ENCODE results near the gene HTR1B. TPM values are rescaled to one million over a fixed set of nuclear protein-coding genes. Genes with fewer than 3 reads are reported as not detected.

Gene HTR1B
- total and polyA plus RNA-seq, 9 of the 15 experiments (the other 6 are each of a cell fraction or from before 2014, with no cell fraction given) = not detected

DNA sequence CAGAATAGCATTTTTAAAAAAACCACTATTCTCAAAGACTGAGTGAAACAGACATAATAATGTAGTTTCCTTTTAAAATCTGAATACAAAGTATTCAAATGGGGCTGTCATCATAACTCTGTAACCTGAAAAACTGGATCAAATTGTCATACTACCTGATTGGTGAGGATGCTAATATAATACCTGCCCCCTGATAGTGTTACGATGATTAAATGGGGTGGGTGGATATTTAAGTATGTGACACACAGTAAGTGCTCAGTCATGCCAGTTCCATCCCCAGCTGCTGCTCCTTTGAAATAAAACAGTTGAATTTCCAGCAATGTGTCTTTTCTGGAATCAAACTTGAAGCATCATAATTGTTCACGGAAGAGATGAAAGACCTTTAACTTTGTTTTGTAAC lies 8.9 kb downstream of the HTR1B start:
- ChIA-PET POLR2A (no interaction called here), CTCF (ENCODE audit: low intra/inter-chr PET ratio) (no interaction called here)

GRCh38 chr6:77451466-77451865 lies 11.8 kb downstream of the HTR1B start:
- no peak for FAIRE-seq
- no peak overlapping the region for H3K27ac ChIP-seq (ENCODE audit: extremely low read depth, low read depth, low read length)
- in situ Hi-C loops (cut with MboI) = loop anchor here (25.0 kb wide), 1 partner anchor 1514 kb away; no protein-coding TSS in a partner anchor
- intact Hi-C loops (cut with micrococcal nuclease) = no loop called here
- H3K9me3 ChIP-seq (replicated peaks; ENCODE audit: control insufficient read depth, insufficient read depth, low read depth, low read length) = no peaks in the 10 kb centered on the region
- H3K27me3 ChIP-seq (ENCODE audit: control insufficient read depth in 2 of 2, insufficient read depth in 2 of 2, low read length in 2 of 2) = no peaks in the 10 kb centered on the region
- WGBS (ENCODE audit: insufficient coverage, low coverage, missing lambda C conversion rate) = 3% methylated on average over 4 of the region's 4 CpGs
- ChIA-PET CTCF (ENCODE audit: low intra/inter-chr PET ratio) (no interaction called here), POLR2A (no interaction called here)
- H3K4me3 ChIP-seq = no peak overlapping the region
- no TSS peak for BruUV-seq (replicated peaks)
- no peaks in the 10 kb centered on the region for H3K9me1 ChIP-seq (ENCODE audit: control insufficient read depth, insufficient read depth, low read length)
- no peaks in the 10 kb centered on the region for H4K20me1 ChIP-seq (replicated peaks; ENCODE audit: control insufficient read depth, insufficient read depth, low read length)
- no peaks in the 10 kb centered on the region for H3K79me2 ChIP-seq (ENCODE audit: control insufficient read depth, insufficient read depth, low read length)
- H3K9ac ChIP-seq (ENCODE audit: insufficient read depth in 1 of 2, low read depth in 2 of 2, low read length in 2 of 2) = no peak overlapping the region
- DNase-seq (ENCODE audit: extremely low read depth in 1 of 4, low spot score in 3 of 4) = no peak
- no peak overlapping the region for H3K4me2 ChIP-seq (ENCODE audit: insufficient read depth, low read length)
- no peaks in the 10 kb centered on the region for H3K36me3 ChIP-seq (ENCODE audit: control insufficient read depth, insufficient read depth, low read length)
- no peaks in the 10 kb centered on the region for H3K4me1 ChIP-seq (replicated peaks in 1 of 2; ENCODE audit: control insufficient read depth in 2 of 2, insufficient read depth in 2 of 2, low read length in 2 of 2)
- H2AFZ ChIP-seq (ENCODE audit: low read depth, low read length) = no peak overlapping the region
- ATAC-seq = no peak
- TF ChIP-seq NR3C1 (CRISPR knock-in tag; IDR thresholded peaks at IDR 0.05) (no peak), ELF2 (CRISPR knock-in tag; IDR thresholded peaks at IDR 0.05) (no peak), CBX1 (IDR thresholded peaks at IDR 0.05; ENCODE audit: low read depth) (no peak), NKRF (IDR thresholded peaks at IDR 0.05; ENCODE audit: borderline replicate concordance) (no peak), ZC3H4 (CRISPR knock-in tag; IDR thresholded peaks at IDR 0.05; ENCODE audit: borderline replicate concordance) (no peak), ZNF830 (CRISPR knock-in tag; IDR thresholded peaks at IDR 0.05) (no peak), ZNF436 (CRISPR knock-in tag; IDR thresholded peaks at IDR 0.05) (no peak), RBM25 (IDR thresholded peaks at IDR 0.05; ENCODE audit: low read depth, low read length, severe bottlenecking) (no peak)
- TF ChIP-seq, protein P1, sequence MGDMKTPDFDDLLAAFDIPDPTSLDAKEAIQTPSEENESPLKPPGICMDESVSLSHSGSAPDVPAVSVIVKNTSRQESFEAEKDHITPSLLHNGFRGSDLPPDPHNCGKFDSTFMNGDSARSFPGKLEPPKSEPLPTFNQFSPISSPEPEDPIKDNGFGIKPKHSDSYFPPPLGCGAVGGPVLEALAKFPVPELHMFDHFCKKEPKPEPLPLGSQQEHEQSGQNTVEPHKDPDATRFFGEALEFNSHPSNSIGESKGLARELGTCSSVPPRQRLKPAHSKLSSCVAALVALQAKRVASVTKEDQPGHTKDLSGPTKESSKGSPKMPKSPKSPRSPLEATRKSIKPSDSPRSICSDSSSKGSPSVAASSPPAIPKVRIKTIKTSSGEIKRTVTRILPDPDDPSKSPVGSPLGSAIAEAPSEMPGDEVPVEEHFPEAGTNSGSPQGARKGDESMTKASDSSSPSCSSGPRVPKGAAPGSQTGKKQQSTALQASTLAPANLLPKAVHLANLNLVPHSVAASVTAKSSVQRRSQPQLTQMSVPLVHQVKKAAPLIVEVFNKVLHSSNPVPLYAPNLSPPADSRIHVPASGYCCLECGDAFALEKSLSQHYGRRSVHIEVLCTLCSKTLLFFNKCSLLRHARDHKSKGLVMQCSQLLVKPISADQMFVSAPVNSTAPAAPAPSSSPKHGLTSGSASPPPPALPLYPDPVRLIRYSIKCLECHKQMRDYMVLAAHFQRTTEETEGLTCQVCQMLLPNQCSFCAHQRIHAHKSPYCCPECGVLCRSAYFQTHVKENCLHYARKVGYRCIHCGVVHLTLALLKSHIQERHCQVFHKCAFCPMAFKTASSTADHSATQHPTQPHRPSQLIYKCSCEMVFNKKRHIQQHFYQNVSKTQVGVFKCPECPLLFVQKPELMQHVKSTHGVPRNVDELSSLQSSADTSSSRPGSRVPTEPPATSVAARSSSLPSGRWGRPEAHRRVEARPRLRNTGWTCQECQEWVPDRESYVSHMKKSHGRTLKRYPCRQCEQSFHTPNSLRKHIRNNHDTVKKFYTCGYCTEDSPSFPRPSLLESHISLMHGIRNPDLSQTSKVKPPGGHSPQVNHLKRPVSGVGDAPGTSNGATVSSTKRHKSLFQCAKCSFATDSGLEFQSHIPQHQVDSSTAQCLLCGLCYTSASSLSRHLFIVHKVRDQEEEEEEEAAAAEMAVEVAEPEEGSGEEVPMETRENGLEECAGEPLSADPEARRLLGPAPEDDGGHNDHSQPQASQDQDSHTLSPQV (IDR thresholded peaks at IDR 0.05) = no peak

More for the DNA sequence above, 8.9 kb downstream of the HTR1B start:
- no peak overlapping the region for H3K4me2 ChIP-seq (ENCODE audit: insufficient read depth, low read length)
- BruUV-seq (replicated peaks) = no TSS peak
- no peak overlapping the region for H3K9ac ChIP-seq (ENCODE audit: insufficient read depth in 1 of 2, low read depth in 2 of 2, low read length in 2 of 2)
- H3K27ac ChIP-seq (ENCODE audit: extremely low read depth, low read depth, low read length) = no peak overlapping the region
- no peaks in the 10 kb centered on the region for H3K79me2 ChIP-seq (ENCODE audit: control insufficient read depth, insufficient read depth, low read length)
- in situ Hi-C loops (cut with MboI) = loop anchor here (25.0 kb wide), 1 partner anchor 1517 kb away; no protein-coding TSS in a partner anchor
- no peaks in the 10 kb centered on the region for H4K20me1 ChIP-seq (replicated peaks; ENCODE audit: control insufficient read depth, insufficient read depth, low read length)
- ATAC-seq (no peak), FAIRE-seq (no peak), DNase-seq (ENCODE audit: extremely low read depth in 1 of 4, low spot score in 3 of 4) (no peak)
- intact Hi-C loops (cut with micrococcal nuclease) = no loop called here
- no peaks in the 10 kb centered on the region for H3K27me3 ChIP-seq (ENCODE audit: control insufficient read depth in 2 of 2, insufficient read depth in 2 of 2, low read length in 2 of 2)
- TF ChIP-seq POLR3G (IDR thresholded peaks at IDR 0.05; ENCODE audit: extremely low read depth, insufficient read length, insufficient replicate concordance) = no peak
- TF ChIP-seq ZNF445 (CRISPR knock-in tag; IDR thresholded peaks at IDR 0.05; ENCODE audit: low read depth) = no peak
- TF ChIP-seq DPF2 (IDR thresholded peaks at IDR 0.05) = no peak
- no peak for TF ChIP-seq WHSC1 (IDR thresholded peaks at IDR 0.05; ENCODE audit: low read length)
- H3K9me3 ChIP-seq (replicated peaks; ENCODE audit: control insufficient read depth, insufficient read depth, low read depth, low read length) = no peaks in the 10 kb centered on the region
- WGBS (ENCODE audit: insufficient coverage, low coverage, missing lambda C conversion rate) = 0% methylated on average over 2 of the region's 2 CpGs
- no peak overlapping the region for H2AFZ ChIP-seq (ENCODE audit: low read depth, low read length)
- H3K4me3 ChIP-seq = no peak overlapping the region
- no peaks in the 10 kb centered on the region for H3K36me3 ChIP-seq (ENCODE audit: control insufficient read depth, insufficient read depth, low read length)
- no peaks in the 10 kb centered on the region for H3K4me1 ChIP-seq (replicated peaks in 1 of 2; ENCODE audit: control insufficient read depth in 2 of 2, insufficient read depth in 2 of 2, low read length in 2 of 2)
- H3K9me1 ChIP-seq (ENCODE audit: control insufficient read depth, insufficient read depth, low read length) = no peaks in the 10 kb centered on the region
